Endothelial cell (in vitro differentiated cells): ENCODE measurements around the gene CHID1. TPM values are rescaled to one million over a fixed set of nuclear protein-coding genes. Genes with fewer than 3 reads are reported as not detected.
A peak's percentile ranks its signal among the peaks of the same experiment; 100 is the strongest.

Source experiments
- DNase-seq: peaks from one replicate; pipeline ENCODE4 v3.0.0; 2021; ENCODE audit warnings: low spot score
- H3K27ac Mint-ChIP-seq: one replicate; pipeline ENCODE4 v1.8.0; 2021; ENCODE audit warnings: mixed read lengths, inconsistent platforms; ENCODE audit not compliant: unreplicated experiment
- H3K27me3 Mint-ChIP-seq: one replicate; pipeline ENCODE4 v1.8.0; 2021; ENCODE audit warnings: mild to moderate bottlenecking, moderate library complexity, mixed read lengths, inconsistent platforms; ENCODE audit not compliant: unreplicated experiment
- H3K36me3 Mint-ChIP-seq: one replicate; pipeline ENCODE4 v1.8.0; 2021; ENCODE audit warnings: mild to moderate bottlenecking, low read depth, mixed read lengths, inconsistent platforms; ENCODE audit not compliant: unreplicated experiment
- H3K4me1 Mint-ChIP-seq: one replicate; pipeline ENCODE4 v1.8.0; 2021; ENCODE audit warnings: mild to moderate bottlenecking, mixed read lengths, inconsistent platforms; ENCODE audit not compliant: unreplicated experiment
- H3K4me3 Mint-ChIP-seq: one replicate; pipeline ENCODE4 v1.8.0; 2021; ENCODE audit warnings: mild to moderate bottlenecking, mixed read lengths, inconsistent platforms; ENCODE audit not compliant: unreplicated experiment
- H3K9me3 Mint-ChIP-seq: one replicate; pipeline ENCODE4 v1.8.0; 2021; ENCODE audit warnings: mixed read lengths, inconsistent platforms; ENCODE audit not compliant: unreplicated experiment
- CTCF ChIP-seq: fragments of 200-600 bp; sonication (generic); IDR thresholded peaks from one replicate; pipeline ENCODE4 v1.5.0; 2021; ENCODE audit warnings: antibody characterized with exemption; ENCODE audit not compliant: unreplicated experiment
- long read RNA-seq: library from polyadenylated mRNA; unstranded; transcript quantifications from one replicate; pipeline ENCODE4 v2.0.0, GENCODE V29; 2020; ENCODE audit not compliant: unreplicated experiment
- total RNA-seq: library from RNA; stranded (reverse); fragmentation: NEBNext Ultra II Directional; extraction: Animal tissue kit (Norgen Biotek cat#: 25700); gene quantifications from one replicate; pipeline ENCODE4 v1.2.1, GENCODE V29; 2021; ENCODE audit not compliant: unreplicated experiment

The CHID1 gene
- 69.3 TPM for total RNA-seq
- long read RNA-seq, transcript CHID1-202 (12 exons, 1,289 nt), result minor isoform, 6 of 87 reads
- long read RNA-seq, transcript CHID1-203 (14 exons, 1,477 nt), result minor isoform, 16 of 87 reads
- long read RNA-seq, transcript CHID1-201 (13 exons, 3,374 nt), result major isoform, 41 of 87 reads
- long read RNA-seq, partial matches to known transcripts, result 15 of 87 reads
- long read RNA-seq, other reads (novel, unspliced or antisense), result 9 of 87 reads

DNA sequence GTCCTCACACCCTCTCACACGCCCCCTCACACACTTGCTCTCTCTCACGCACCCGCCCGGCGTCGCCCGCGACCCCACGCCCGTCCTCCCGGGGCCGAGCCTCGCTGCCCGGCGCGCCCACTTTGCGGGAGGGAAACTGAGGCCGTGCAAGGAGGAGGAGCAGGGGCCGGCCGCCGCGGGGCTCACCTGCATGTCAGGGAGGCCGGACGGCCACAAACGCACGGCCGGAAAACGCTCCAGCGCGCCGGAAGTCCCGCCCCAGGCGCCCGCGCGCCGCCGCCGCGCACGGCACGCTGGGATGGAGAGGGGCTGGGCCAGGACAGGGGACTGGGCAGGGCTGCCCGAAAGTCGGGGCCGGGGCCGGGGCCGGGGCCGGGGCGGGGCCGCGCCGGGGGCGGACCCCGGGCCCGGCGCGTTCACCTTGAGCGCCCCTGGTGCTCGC, at the start of gene CHID1:
Gene CHID1, minus strand, starts transcription at position 222 of the 442 bp plus-strand sequence. CDS start 5,994 bp downstream, outside the sequence.
- H3K9me3 Mint-ChIP-seq, result no peaks in the 10 kb centered on the region
- peaks cover 2% of the 10 kb centered on the region for H3K27me3 Mint-ChIP-seq
- DNase-seq, result peak; percentile 90
- no peak for TF ChIP-seq CTCF
- H3K36me3 Mint-ChIP-seq, result peaks cover 4% of the 10 kb centered on the region
- H3K4me1 Mint-ChIP-seq, result peaks cover 14% of the 10 kb centered on the region
- H3K27ac Mint-ChIP-seq, result peak within 1 kb of the TSS; percentile 55
- peak within 1 kb of the TSS; percentile 96 for H3K4me3 Mint-ChIP-seq

GRCh38 chr11:959608-960007, 49.0 kb upstream of the CHID1 start:
- H3K4me1 Mint-ChIP-seq, result peaks cover 16% of the 10 kb centered on the region
- H3K36me3 Mint-ChIP-seq, result peaks cover 64% of the 10 kb centered on the region
- DNase-seq, result no peak
- H3K27me3 Mint-ChIP-seq, result peaks cover 4% of the 10 kb centered on the region
- TF ChIP-seq CTCF, result no peak
- no peak overlapping the region for H3K27ac Mint-ChIP-seq
- H3K4me3 Mint-ChIP-seq, result no peak overlapping the region
- H3K9me3 Mint-ChIP-seq, result no peaks in the 10 kb centered on the region

DNA sequence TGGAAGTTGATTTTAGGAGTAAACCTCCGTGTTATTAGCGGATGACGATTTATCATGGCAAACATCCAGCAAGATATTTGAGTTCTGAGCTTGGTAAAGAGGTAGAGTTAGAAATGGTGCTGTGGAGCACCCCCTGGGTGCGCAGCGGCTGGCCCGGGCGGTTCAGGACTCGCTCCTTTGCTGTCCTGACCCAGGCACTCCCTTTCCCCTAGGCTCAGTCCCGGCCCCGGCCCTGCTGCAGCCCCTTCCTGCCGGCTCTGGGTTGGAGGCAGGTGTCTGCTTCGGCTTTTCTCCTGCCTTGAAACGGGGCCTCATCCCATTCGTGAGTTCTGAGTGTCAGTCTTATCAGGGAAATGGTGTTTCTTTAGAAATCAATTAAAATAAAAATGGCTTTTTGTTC, 48.4 kb upstream of the CHID1 start:
- Mint-ChIP-seq H3K4me3 (peak overlapping the region; percentile 68), H3K36me3 (peaks cover 64% of the 10 kb centered on the region), H3K9me3 (no peaks in the 10 kb centered on the region), H3K27me3 (peaks cover 8% of the 10 kb centered on the region), H3K4me1 (peaks cover 22% of the 10 kb centered on the region), H3K27ac (peak overlapping the region; percentile 55)
- DNase-seq, result no peak
- no peak for TF ChIP-seq CTCF

DNA sequence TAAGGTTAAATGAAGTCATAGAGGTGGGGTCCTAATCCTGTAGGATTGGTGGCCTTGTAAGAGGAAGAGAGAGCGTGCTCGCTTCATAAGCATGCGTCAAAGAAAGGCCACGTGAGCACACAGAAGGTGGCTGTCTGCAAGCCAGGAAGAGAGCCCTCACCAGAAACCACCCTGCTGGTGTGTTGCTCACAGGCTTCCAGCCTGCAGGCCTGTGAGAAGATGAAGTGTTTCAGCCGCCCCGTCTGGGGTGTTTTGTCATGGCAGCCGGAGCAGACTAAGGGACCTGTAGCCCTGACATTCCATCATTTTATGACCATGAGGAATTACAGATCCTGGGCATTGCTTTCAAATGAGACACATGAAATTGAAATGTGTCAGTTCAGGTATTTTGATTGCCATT, 47.5 kb upstream of the CHID1 start:
- no peak for DNase-seq
- no peak overlapping the region for H3K27ac Mint-ChIP-seq
- peaks cover 58% of the 10 kb centered on the region for H3K36me3 Mint-ChIP-seq
- no peak overlapping the region for H3K4me3 Mint-ChIP-seq
- H3K9me3 Mint-ChIP-seq, result no peaks in the 10 kb centered on the region
- no peak for TF ChIP-seq CTCF
- H3K4me1 Mint-ChIP-seq, result peaks cover 26% of the 10 kb centered on the region
- H3K27me3 Mint-ChIP-seq, result peaks cover 8% of the 10 kb centered on the region

DNA sequence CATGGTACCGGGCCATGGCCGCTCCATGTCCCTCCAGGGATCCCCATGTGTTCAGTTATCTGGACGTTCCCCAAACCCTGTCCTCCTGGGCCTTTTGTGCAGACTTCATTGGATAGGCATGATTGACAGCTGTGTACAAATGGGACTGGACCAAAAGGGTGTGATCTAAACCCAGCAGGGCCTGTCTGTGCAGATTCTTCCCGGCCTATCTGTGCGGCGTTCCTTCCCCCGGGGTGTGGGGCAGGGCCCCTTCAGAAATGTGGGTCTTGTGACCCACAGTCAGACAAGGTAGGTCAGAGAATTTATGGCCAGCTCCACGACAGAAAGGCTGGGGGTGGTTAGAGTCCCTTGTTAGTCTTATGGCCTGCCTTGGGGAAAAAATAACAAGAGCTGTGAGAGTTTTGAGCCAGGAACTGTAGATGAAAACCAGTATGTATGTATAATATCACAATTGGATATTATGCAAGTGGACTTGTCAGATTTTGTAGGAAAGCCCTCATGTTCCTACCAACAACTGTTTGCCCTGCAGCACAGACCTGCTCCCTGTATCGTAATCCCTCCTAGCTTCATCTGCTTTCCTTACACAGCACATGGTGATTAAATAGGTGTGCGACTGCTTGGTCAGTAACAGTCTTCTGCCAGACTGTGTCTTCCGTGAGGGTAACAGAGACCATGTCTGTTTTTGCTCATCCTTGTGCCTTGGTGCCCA, 46.8 kb upstream of the CHID1 start:
- DNase-seq, result no peak
- Mint-ChIP-seq H3K9me3 (no peaks in the 10 kb centered on the region), H3K36me3 (peaks cover 54% of the 10 kb centered on the region), H3K4me3 (no peak overlapping the region), H3K4me1 (peaks cover 32% of the 10 kb centered on the region), H3K27ac (no peak overlapping the region), H3K27me3 (peaks cover 9% of the 10 kb centered on the region)
- TF ChIP-seq CTCF, result no peak
